HL-60/S4 (cell line): ENCODE measurements around the gene TADA2A.

Experiments
- in situ Hi-C: fragments of 300-500 bp; cut with MboI; formaldehyde crosslinking; loops from 2 replicates; pipeline ENCODE4 v1.14.3; 2022; ENCODE audit warnings: low sequenced_read_pairs

The TADA2A gene

DNA sequence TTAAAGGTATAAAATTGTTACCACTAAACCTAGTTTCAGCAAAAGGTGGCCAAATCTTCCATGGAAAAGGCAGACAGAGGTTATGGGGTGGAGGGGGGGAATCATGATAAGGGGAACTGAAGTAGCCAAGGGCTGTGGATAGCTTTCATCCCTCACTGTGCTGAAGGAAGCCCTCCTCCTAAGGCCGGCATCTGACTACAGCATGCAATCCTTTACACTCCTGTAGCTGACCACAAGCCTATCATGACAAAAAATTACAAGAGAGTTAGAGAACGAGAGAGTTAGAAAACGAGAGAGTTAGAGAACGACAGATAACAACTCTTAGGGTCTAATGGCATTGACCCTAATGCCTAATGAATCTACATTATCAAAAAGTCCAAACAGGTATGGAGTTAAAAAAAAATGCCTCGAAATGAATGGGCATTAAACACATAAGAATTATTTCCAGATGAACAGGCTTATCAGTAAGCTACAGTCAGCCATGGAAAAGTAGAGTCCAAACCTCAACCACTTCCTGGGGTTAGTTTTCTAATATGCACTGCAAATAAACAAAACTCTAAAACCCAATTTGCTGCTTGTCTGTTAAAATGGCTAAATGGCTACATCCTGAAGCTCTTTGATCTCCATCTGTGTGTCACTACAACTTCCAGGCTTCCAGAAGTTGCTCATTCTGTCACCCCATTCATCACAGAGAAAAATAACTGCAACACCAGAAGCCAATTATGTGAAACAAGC is 112.7 kb downstream of the TADA2A start:
- in situ Hi-C loops = no loop called here

DNA sequence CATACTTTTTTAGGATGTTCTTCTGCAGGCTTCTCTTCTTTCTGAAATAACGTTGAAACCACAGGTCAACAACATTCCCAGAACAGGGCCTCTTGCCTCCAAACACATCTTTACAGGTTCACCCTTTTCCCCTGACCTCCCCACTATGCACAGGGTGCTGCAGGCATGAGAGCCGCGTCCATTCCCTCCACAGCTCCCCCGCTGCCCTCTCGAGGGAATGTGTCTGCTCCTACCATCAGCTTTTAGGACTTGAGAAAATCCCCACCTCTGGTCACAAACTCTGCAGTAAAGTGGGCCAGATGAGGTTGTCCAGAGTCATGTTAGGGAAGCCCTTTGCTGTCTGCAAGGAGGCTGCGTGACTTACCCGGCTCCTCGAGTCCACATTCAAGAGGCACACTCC is 113.5 kb downstream of the TADA2A start:
- in situ Hi-C loops = no loop called here

DNA sequence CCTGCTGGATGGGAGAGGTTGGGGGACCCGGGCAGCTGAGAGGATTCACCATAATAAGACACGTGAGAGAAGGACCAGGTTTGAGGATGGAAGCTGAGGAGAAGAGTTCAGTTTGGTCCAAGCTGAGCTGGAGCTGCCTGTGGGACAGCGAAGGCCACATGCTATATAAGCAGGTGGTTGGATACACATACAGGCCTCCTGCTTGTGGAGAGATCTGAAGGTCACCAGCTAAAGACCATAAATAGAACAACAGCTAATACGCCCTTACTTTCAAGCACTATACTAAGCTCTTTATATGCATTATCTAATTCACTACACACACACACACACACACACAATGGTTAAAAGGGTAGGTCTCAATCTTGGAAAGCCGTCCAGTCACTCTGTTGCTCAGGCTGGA is 115.1 kb downstream of the TADA2A start:
- in situ Hi-C loops = no loop called here

GRCh38 chr17:37523715-37524219 is 117.1 kb downstream of the TADA2A start:
- in situ Hi-C loops = no loop called here

DNA sequence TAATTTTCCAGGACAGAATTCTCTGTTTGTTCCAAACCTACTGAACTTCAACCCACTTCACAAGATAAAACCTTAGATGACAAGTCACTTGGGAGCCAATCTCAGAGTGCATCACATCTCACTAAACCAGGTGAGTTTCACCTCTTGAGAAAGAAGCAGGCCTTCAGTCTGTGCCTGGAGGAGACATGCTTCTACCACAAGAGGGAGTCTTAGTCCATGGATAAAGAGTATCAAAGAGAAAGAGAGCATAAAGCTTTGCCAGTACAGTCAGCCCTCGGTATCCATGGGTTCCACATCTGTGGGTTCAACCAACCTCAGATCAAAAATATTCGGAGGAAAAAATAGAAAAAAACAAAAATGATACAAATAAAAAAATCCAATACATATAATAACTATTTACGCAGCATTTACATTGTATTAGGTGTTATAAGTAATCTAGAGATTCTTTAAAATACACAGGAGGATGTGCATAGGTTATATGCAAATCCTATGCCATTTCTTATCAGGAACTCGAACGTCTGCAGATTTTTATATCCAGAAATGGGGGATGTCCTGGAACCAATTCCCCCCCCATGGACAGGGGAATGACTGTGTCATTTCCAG is 120.7 kb downstream of the TADA2A start:
- in situ Hi-C loops = no loop called here
